Peyer's patch (tissue), 4 donors: ENCODE results near the gene SLC6A11.

Experiments used
- CTCF ChIP-seq, 6 experiments: fragments of 450-650 bp in 4 of 6; fragments of 200-600 bp in 2 of 6; sonication (generic) in 1 of 6; IDR thresholded peaks; one replicate each; pipeline ENCODE4 v1.5.1; 2017 to 2019; ENCODE audit warnings: antibody characterized with exemption in 6 of 6, mild to moderate bottlenecking in 3 of 6, moderate library complexity in 1 of 6
- POLR2A ChIP-seq, 2 donors: fragments of 450-650 bp; IDR thresholded peaks; one replicate each; pipeline ENCODE4 v1.5.1; 2017; ENCODE audit warnings: antibody characterized with exemption in 2 of 2, mild to moderate bottlenecking in 2 of 2, moderate library complexity in 2 of 2

DNA sequence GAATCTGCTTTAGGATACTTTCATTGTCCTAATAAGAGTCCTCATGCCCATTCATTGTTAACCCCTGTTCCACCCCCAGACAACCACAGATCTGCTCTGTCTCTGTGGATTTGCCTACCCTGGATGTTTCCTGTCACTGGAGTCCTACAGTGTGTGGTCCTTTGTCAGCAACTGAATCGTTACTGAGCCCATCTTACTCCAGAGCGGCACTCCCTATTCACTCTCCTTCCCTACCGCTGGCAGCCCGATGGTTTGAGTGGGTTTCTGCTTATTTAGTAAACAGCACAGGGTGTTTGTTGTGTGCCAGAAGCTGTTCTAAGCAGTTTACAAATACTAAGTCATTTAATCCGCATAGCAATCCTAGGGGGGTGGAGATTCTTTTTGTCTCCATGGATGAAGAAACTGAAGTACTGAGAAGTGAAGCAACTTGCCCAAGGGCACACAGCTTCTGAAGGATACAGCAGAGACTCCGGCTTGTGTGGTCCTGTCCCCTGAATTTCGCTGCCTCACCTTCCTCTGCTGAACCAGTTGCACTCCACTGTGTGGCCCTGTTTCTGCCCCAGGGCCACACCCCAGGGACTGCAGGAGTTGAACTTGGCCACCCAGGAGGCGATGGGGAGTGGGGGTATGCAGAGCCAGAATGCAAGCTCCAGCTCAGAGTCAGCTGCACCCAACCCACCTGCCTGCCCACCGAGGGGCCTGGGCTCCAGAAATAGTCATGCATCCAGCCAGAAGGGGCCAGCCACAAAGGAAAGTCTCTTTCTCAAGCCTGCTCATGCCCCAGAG, 120.0 kb downstream of the SLC6A11 start:
- TF ChIP-seq POLR2A (IDR thresholded peaks at IDR 0.05), result no peak
- TF ChIP-seq CTCF (IDR thresholded peaks at IDR 0.05), result no peak
